ENCODE measurements around the gene PHYKPL. TPM values are rescaled to one million over a fixed set of nuclear protein-coding genes. Genes with fewer than 3 reads are reported as not detected.

The PHYKPL gene
- total RNA-seq, 1 donor from 2014 or later: 132 TPM

DNA sequence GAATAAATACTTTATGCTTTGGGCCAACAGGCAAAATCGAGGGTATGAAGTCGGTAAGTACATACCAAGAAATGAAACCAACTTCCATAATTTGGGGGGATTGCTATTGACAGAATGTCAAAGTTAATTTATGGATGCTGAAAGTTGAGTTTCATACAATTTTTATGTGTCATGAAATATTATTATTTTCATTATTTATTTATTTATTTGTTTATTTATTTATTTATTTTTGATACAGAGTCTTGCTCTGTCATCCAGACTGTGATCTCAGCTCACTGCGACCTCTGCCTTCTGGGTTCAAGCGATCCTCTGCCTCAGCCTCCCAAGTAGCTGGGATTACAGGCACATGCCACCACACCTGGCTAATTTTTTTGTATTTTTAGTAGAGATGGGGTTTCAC is 40.9 kb downstream of the PHYKPL start:
- no peak for DNase-seq (ENCODE audit: low spot score)

- DNase-seq (ENCODE audit: low spot score): no peak
These were observed 43.2 kb downstream of the PHYKPL start for GRCh38 chr5:178189433-178189832.

- no peak for DNase-seq (ENCODE audit: low spot score)
These were observed 45.6 kb downstream of the PHYKPL start, which contains the start of gene GMCL2 for GRCh38 chr5:178187014-178187413. Gene GMCL2 (minus strand): TSS chr5:178187371. CDS start chr5:178187299, 72 bp downstream.

GRCh38 chr5:178186427-178186826 is 46.2 kb downstream of the PHYKPL start:
- DNase-seq (ENCODE audit: low spot score): no peak

DNA sequence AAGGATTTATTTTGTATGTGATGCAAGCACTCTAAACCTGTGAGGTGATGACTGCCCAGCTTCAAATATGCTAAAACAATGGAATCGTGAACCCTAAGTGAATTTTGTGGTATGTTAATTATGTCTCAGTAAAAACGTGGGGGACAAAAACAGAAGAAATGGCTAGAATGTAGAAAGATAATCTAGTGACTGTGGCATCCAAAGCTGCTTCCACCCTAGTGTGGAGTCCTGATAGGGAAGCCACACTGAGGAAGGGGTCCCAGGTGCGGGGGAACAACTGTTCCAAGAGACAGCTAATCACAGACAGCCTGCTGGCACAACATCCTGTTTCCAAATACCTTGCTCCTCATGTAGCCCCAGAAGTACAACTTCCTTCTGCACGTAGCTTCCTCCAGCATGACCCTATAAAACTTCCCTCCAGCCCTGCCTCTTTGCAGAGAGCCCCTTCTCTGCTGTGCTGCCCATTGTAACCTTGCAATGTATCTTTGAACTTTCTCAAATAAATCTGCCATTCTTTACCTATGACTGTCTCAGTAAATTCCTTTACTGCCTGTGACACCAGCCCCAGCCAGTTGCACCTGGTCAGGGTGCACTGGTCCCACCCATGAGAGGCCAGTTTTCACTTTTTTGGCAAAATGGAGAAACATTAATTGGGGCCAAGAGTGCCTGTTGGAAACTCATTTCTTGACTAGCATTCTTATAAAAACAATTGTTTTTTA is 50.3 kb downstream of the PHYKPL start:
- DNase-seq (ENCODE audit: low spot score): no peak

- no peak for DNase-seq (ENCODE audit: low spot score)
These were observed 52.3 kb downstream of the PHYKPL start for GRCh38 chr5:178180141-178180863.

- DNase-seq (ENCODE audit: low spot score): no peak
These were observed 55.0 kb downstream of the PHYKPL start for GRCh38 chr5:178177569-178177968.

GRCh38 chr5:178176791-178177190 is 55.8 kb downstream of the PHYKPL start:
- no peak for DNase-seq (ENCODE audit: low spot score)

DNA sequence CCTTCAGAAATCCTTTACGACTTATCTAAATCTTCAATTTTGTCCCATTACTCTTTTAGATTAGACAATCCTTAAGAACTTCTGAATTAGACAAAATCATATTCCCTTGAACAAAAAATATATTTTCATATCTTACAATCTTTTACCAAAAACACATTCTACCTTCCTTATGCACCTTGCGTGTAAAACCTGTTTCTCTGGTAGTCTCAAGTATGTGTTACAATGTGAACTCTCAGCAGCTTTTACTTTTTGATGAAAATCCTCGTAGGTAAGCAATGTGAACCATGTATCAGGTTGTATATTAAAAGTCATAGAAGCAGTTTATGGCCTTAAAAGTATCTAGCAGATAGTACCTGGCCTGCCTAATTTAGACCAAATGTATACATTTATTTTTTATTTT is 58.1 kb downstream of the PHYKPL start:
- DNase-seq (ENCODE audit: low spot score): no peak

DNA sequence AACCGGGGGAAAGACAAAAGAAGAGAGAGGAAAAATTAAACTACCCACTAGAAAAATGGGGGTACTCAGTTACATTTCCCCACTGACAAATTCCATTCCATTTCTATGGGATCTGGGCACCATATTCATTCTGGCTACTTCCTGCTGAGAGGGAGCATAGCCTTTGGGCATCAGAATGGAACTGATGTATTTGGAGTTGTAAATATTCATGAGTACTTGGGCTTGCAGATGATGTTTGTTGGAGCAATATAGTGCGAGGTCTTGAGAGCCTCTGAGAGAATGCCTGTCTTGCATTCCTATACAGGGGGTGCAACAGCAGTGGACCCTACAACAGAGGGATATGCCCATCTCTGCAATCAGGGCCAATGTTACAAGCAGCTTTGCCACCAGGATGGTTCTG is 62.1 kb downstream of the PHYKPL start:
- DNase-seq (ENCODE audit: low spot score): no peak

GRCh38 chr5:178165581-178165980 is 67.0 kb downstream of the PHYKPL start:
- DNase-seq (ENCODE audit: low spot score): no peak

DNA sequence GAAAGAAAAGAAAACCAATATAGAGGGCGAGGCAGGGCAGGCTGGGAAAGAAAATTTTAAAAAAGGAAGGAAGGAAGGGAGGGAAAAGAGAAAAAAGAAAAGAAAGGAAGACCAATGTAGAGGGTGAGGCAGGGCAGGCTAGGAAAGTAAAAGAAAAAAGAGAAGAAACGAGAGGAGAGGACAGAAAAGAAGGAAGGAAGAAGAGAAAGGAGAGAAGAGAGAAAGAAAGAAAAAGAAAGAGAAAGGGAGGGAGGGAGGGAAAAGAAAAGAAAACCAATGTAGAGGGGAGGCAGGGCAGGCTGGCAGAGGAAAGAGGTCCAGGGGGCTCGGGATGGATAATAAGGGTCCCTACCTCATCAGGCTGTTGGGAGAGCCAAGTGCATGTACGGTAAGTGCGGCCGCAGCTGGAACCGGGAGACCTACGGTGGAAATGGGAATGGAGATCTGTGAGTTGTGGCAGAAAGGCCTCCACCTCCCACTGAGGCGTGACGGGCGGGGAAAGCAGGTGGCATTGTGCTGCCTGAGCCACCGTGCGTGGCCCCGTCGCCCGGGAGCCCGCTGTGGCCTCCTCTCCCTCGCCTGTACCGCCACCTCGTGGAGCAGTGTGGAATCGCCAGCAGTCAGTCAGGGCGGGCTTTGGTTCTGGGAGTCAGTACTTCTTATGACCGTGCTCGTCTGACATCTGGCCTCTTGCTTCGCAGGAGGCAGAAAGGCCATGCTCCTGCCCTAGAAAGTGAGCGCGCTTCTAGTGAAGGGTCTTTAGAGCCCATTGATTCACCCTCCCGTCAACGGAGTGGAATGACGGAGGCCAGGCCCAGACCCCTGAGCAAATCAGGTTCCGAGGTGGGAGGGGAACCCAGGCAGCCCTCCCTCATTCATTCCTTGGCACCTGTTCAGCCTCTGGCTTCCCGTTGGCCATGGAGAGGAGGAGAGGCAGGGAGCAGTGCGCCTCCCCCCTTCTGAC is 68.5 kb downstream of the PHYKPL start:
- DNase-seq (ENCODE audit: low spot score): peak; percentile 91

DNA sequence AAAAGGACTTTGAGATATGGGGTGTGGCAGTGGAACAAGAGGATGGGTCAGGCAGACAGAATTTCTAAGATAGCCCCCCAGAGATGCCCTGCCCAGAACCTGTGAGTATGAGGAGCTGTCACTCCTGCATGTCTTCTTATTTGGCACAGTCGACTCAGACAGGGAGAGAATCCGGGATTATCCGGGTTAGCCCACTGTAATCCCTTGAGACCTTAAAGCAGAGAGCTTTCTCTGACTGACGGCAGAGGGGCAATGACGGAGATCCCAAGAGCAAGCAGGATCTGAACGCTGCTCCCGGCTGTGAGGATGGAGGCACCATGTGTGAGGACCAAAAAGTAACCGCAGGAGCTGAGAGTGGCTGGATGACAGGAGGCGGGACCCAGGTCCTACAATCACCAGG is 70.1 kb downstream of the PHYKPL start:
- DNase-seq (ENCODE audit: low spot score): no peak

GRCh38 chr5:178160176-178160575 is 72.4 kb downstream of the PHYKPL start:
- DNase-seq (ENCODE audit: low spot score): no peak

Other genes with a start within 250 kb of the PHYKPL start
- gene PROP1, start 236.6 kb downstream of the PHYKPL start, total RNA-seq: not detected
- 3.3 TPM for gene N4BP3, start 119.3 kb downstream of the PHYKPL start, total RNA-seq
- gene RMND5B, start 101.8 kb downstream of the PHYKPL start, total RNA-seq: 43.7 TPM
- 183 TPM for gene NHP2, start 78.9 kb downstream of the PHYKPL start, total RNA-seq
- gene GMCL2, start 45.4 kb downstream of the PHYKPL start, total RNA-seq: not detected
- gene HNRNPAB, start 28.3 kb downstream of the PHYKPL start, total RNA-seq: 180 TPM

Data from ureter (tissue), 1 donor.